Measurements from ENCODE around the gene KCNJ6. TPM values are rescaled to one million over a fixed set of nuclear protein-coding genes. Genes with fewer than 3 reads are reported as not detected.
A peak's percentile ranks its signal among the peaks of the same experiment; 100 is the strongest.

Gene KCNJ6
- total RNA-seq, 1 donor from 2014 or later: not detected

DNA sequence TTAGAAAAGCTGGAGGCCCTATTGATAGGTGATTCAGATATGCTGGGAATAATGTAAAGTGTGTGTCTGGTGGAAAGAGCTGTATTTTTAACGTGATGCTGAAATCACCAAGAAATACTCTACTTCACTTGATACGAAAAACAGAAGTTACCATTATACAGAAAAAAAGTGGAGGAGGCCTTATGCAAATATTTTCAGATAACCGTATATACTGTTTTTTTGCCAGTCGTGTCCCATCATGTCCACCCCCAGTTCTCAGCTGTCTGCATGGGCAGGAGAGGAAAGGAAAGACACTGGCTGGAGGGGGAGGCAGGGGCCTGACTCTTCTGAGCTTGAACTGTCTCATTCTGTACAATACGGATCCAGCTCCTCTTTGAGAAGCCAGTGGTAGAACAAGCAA is 51.1 kb downstream of the KCNJ6 start:
- H3K27ac ChIP-seq: no peak overlapping the region
- H3F3A ChIP-seq (ENCODE audit: low read depth): no peaks in the 10 kb centered on the region
- H2AFZ ChIP-seq (replicated peaks): no peak overlapping the region
- H3K4me3 ChIP-seq: no peak overlapping the region
- no peaks in the 10 kb centered on the region for H3K36me3 ChIP-seq
- H3K4me3 Mint-ChIP-seq: no peak overlapping the region
- TF ChIP-seq EZH2 (IDR thresholded peaks at IDR 0.05): no peak
- TF ChIP-seq EZH2phosphoT487 (IDR thresholded peaks at IDR 0.05): no peak
- no peak for TF ChIP-seq CTCF (IDR thresholded peaks at IDR 0.05)
- no peak for DNase-seq (ENCODE audit: low spot score)
- H3K27me3 Mint-ChIP-seq (ENCODE audit: insufficient read depth, low read depth): no peaks in the 10 kb centered on the region
- no peaks in the 10 kb centered on the region for H4K20me1 ChIP-seq (ENCODE audit: low read depth)
- no peak overlapping the region for H3K9ac ChIP-seq
- H3K9me3 ChIP-seq (ENCODE audit: low read depth): no peaks in the 10 kb centered on the region
- peaks cover 2% of the 10 kb centered on the region for H3K9me3 Mint-ChIP-seq
- no peaks in the 10 kb centered on the region for H3K4me1 ChIP-seq
- H3K4me2 ChIP-seq: no peak overlapping the region
- H3K36me3 Mint-ChIP-seq: no peaks in the 10 kb centered on the region
- H3K27ac Mint-ChIP-seq: no peak overlapping the region
- no peaks in the 10 kb centered on the region for H3K27me3 ChIP-seq
- H3K4me1 Mint-ChIP-seq: peaks cover 4% of the 10 kb centered on the region
- H3K79me2 ChIP-seq (ENCODE audit: low read depth): no peaks in the 10 kb centered on the region

GRCh38 chr21:37863842-37864241 is 52.4 kb downstream of the KCNJ6 start:
- no peak overlapping the region for H3K4me3 ChIP-seq
- H3K36me3 Mint-ChIP-seq: no peaks in the 10 kb centered on the region
- H3F3A ChIP-seq (ENCODE audit: low read depth): no peaks in the 10 kb centered on the region
- no peak overlapping the region for H3K9ac ChIP-seq
- H3K27me3 Mint-ChIP-seq (ENCODE audit: insufficient read depth, low read depth): no peaks in the 10 kb centered on the region
- H3K4me2 ChIP-seq: no peak overlapping the region
- H2AFZ ChIP-seq (replicated peaks): no peak overlapping the region
- H3K4me1 ChIP-seq: no peaks in the 10 kb centered on the region
- H3K9me3 ChIP-seq (ENCODE audit: low read depth): no peaks in the 10 kb centered on the region
- no peak overlapping the region for H3K27ac ChIP-seq
- no peaks in the 10 kb centered on the region for H3K27me3 ChIP-seq
- peaks cover 4% of the 10 kb centered on the region for H3K4me1 Mint-ChIP-seq
- DNase-seq (ENCODE audit: low spot score): no peak
- no peaks in the 10 kb centered on the region for H3K79me2 ChIP-seq (ENCODE audit: low read depth)
- H3K9me3 Mint-ChIP-seq: peaks cover 4% of the 10 kb centered on the region
- no peaks in the 10 kb centered on the region for H3K36me3 ChIP-seq
- no peak for TF ChIP-seq EZH2 (IDR thresholded peaks at IDR 0.05)
- TF ChIP-seq EZH2phosphoT487 (IDR thresholded peaks at IDR 0.05): no peak
- TF ChIP-seq CTCF (IDR thresholded peaks at IDR 0.05): no peak
- H4K20me1 ChIP-seq (ENCODE audit: low read depth): no peaks in the 10 kb centered on the region
- H3K4me3 Mint-ChIP-seq: no peak overlapping the region
- H3K27ac Mint-ChIP-seq: no peak overlapping the region

GRCh38 chr21:37862536-37862935 is 53.7 kb downstream of the KCNJ6 start:
- Histone ChIP-seq H3K4me2 (no peak overlapping the region), H2AFZ (replicated peaks) (peak overlapping the region; percentile 94), H3K27ac (no peak overlapping the region), H3K36me3 (no peaks in the 10 kb centered on the region), H3K9me3 (ENCODE audit: low read depth) (no peaks in the 10 kb centered on the region), H3K4me1 (no peaks in the 10 kb centered on the region), H3K27me3 (no peaks in the 10 kb centered on the region), H3F3A (ENCODE audit: low read depth) (no peaks in the 10 kb centered on the region), H4K20me1 (ENCODE audit: low read depth) (no peaks in the 10 kb centered on the region), H3K4me3 (no peak overlapping the region), H3K79me2 (ENCODE audit: low read depth) (no peaks in the 10 kb centered on the region), H3K9ac (no peak overlapping the region)
- Mint-ChIP-seq H3K9me3 (peaks cover 14% of the 10 kb centered on the region), H3K4me1 (peaks cover 4% of the 10 kb centered on the region), H3K4me3 (no peak overlapping the region), H3K27ac (no peak overlapping the region), H3K27me3 (ENCODE audit: insufficient read depth, low read depth) (peaks cover 2% of the 10 kb centered on the region), H3K36me3 (peaks cover 2% of the 10 kb centered on the region)
- TF ChIP-seq CTCF (IDR thresholded peaks at IDR 0.05) (no peak), EZH2 (IDR thresholded peaks at IDR 0.05) (no peak)
- DNase-seq (ENCODE audit: low spot score): peak; percentile 65
